Esophagus muscularis mucosa (tissue), 3 donors: ENCODE data around the gene CFI.

ENCODE experiments used
- CTCF ChIP-seq, 3 experiments: fragments of 200-600 bp in 2 of 3; fragments of 450-650 bp in 1 of 3; sonication (generic) in 2 of 3; IDR thresholded peaks; one replicate each; pipeline ENCODE4 v1.5.1; 2017 to 2019; ENCODE audit warnings: antibody characterized with exemption in 3 of 3, mild to moderate bottlenecking in 2 of 3, moderate library complexity in 1 of 3
- POLR2A ChIP-seq: fragments of 450-650 bp; IDR thresholded peaks from one replicate; pipeline ENCODE4 v1.6.1; 2017; ENCODE audit warnings: antibody characterized with exemption, moderate library complexity, mild to moderate bottlenecking, low read depth
- POLR2AphosphoS5 ChIP-seq, 2 donors: sonication (generic); formaldehyde crosslinking; IDR thresholded peaks; one replicate each; pipeline ENCODE4 v1.6.1; 2017; ENCODE audit warnings: antibody characterized with exemption in 2 of 2

- TF ChIP-seq CTCF (IDR thresholded peaks at IDR 0.05) (no peak), POLR2A (no peak), POLR2AphosphoS5 (IDR thresholded peaks at IDR 0.05) (no peak)
Observed at GRCh38 chr4:109846395-109847098, 44.7 kb upstream of the CFI start.
